ENCODE data around the gene ZNF628.
A peak's percentile ranks its signal among the peaks of the same experiment; 100 is the strongest.
"Not testable (repeated sequence)": the region's sequence is repeated elsewhere in the genome, so short reads cannot be mapped to it uniquely, and the experiment has no call there.

The ZNF628 gene

GRCh38 chr19:55447421-55448174 lies 28.8 kb upstream of the ZNF628 start:
- DNase-seq = peak; percentile 57 to 90 (median 78)
- intact Hi-C loops (cut with DNase I) = no loop called here

GRCh38 chr19:55448175-55448490 lies 28.3 kb upstream of the ZNF628 start:
- DNase-seq; intact Hi-C loops (cut with DNase I): not testable (repeated sequence)

GRCh38 chr19:55449469-55449868 lies 26.9 kb upstream of the ZNF628 start:
- intact Hi-C loops (cut with DNase I) = no loop called here
- DNase-seq = peak in 17 of 42 donors; percentile 23 to 72 (median 50)

- peak in 8 of 42 donors; percentile 17 to 63 (median 32) for DNase-seq
- intact Hi-C loops (cut with DNase I) = no loop called here
Measured at GRCh38 chr19:55451163-55451964, 25.1 kb upstream of the ZNF628 start.

GRCh38 chr19:55451965-55452748 lies 24.3 kb upstream of the ZNF628 start:
- intact Hi-C loops (cut with DNase I) = no loop called here
- peak; percentile 58 to 89 (median 80) for DNase-seq

GRCh38 chr19:55452749-55453346 lies 23.6 kb upstream of the ZNF628 start:
- peak; percentile 93 to 99 (median 97) for DNase-seq
- intact Hi-C loops (cut with DNase I) = no loop called here

GRCh38 chr19:55453511-55454260 lies 22.7 kb upstream of the ZNF628 start:
- no peak for DNase-seq

GRCh38 chr19:55454787-55455243 lies 21.6 kb upstream of the ZNF628 start:
- intact Hi-C loops (cut with DNase I) = no loop called here
- DNase-seq = peak; percentile 52 to 90 (median 76)

More at GRCh38 chr19:55453511-55454260, 22.7 kb upstream of the ZNF628 start:
- intact Hi-C loops (cut with DNase I) = no loop called here

- intact Hi-C loops (cut with DNase I) = no loop called here
Measured at GRCh38 chr19:55455576-55456235, 20.7 kb upstream of the ZNF628 start.

GRCh38 chr19:55456347-55456746 lies 20.1 kb upstream of the ZNF628 start:
- intact Hi-C loops (cut with DNase I) = no loop called here
- no peak for DNase-seq

More at GRCh38 chr19:55455576-55456235, 20.7 kb upstream of the ZNF628 start:
- DNase-seq = no peak

GRCh38 chr19:55457683-55458457 lies 18.5 kb upstream of the ZNF628 start:
- intact Hi-C loops (cut with DNase I) = no loop called here

GRCh38 chr19:55459551-55459949 lies 16.9 kb upstream of the ZNF628 start:
- no peak for DNase-seq
- intact Hi-C loops (cut with DNase I) = no loop called here

More at GRCh38 chr19:55457683-55458457, 18.5 kb upstream of the ZNF628 start:
- DNase-seq = no peak

GRCh38 chr19:55459950-55460657 lies 16.3 kb upstream of the ZNF628 start:
- intact Hi-C loops (cut with DNase I) = no loop called here
- DNase-seq = no peak

- intact Hi-C loops (cut with DNase I) = no loop called here
- DNase-seq = peak in 29 of 42 donors; percentile 40 to 81 (median 56)
Measured at GRCh38 chr19:55460670-55461258, 15.7 kb upstream of the ZNF628 start.

GRCh38 chr19:55461259-55461973 lies 15.0 kb upstream of the ZNF628 start, which contains the start of gene ISOC2:
ISOC2 (minus strand) TSS chr19:55461642; CDS start chr19:55456486, 5,156 bp downstream.
- intact Hi-C loops (cut with DNase I) = no loop called here
- peak; percentile 99 to 100 (median 100) for DNase-seq
